GM23248 (cell line): ENCODE measurements around the gene PFDN6.

Source experiments
- EZH2 ChIP-seq: fragments of 200-600 bp; sonication (generic); IDR thresholded peaks from 2 replicates; pipeline ENCODE4 v1.6.1; 2018; ENCODE audit warnings: antibody characterized with exemption, mild to moderate bottlenecking; ENCODE audit not compliant: insufficient read depth, poor library complexity, severe bottlenecking
- EZH2phosphoT487 ChIP-seq: fragments of 200-600 bp; sonication (generic); IDR thresholded peaks from 2 replicates; pipeline ENCODE4 v1.6.1; 2018; ENCODE audit warnings: antibody characterized with exemption, moderate library complexity, mild to moderate bottlenecking, low read depth; ENCODE audit not compliant: insufficient read depth

- TF ChIP-seq EZH2 (no peak), EZH2phosphoT487 (no peak)
Observed at GRCh38 chr6:33314515-33314942, 25.1 kb downstream of the PFDN6 start.
